GM12872 (cell line): ENCODE data around the gene THEMIS.

Experiments used
- TF ChIP-seq, protein P1 (sequence below): IDR thresholded peaks from 3 replicates; pipeline ENCODE4 v1.5.1; 2011; ENCODE audit warnings: low read depth, mild to moderate bottlenecking, low read length, moderate library complexity; ENCODE audit not compliant: insufficient read depth

The THEMIS gene

DNA sequence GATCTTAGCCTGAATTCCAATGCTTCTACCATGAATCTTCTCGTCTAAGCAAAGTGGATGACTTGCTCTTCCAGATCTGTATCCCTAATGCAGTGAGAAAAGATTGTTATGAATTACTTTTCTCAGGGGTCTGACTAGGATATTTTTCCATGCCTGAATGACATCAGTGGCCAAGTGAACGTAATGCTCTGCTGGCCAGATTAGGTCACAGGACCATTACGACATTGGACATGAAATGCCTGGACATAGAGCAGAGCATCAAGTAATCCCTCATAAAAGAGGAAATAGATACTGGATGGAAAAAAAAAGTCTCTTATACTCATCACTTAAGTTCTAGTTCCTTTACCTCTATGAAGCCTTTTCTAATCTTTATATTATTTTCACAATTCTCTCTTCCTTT is 12.1 kb upstream of the THEMIS start:
- TF ChIP-seq, protein P1, sequence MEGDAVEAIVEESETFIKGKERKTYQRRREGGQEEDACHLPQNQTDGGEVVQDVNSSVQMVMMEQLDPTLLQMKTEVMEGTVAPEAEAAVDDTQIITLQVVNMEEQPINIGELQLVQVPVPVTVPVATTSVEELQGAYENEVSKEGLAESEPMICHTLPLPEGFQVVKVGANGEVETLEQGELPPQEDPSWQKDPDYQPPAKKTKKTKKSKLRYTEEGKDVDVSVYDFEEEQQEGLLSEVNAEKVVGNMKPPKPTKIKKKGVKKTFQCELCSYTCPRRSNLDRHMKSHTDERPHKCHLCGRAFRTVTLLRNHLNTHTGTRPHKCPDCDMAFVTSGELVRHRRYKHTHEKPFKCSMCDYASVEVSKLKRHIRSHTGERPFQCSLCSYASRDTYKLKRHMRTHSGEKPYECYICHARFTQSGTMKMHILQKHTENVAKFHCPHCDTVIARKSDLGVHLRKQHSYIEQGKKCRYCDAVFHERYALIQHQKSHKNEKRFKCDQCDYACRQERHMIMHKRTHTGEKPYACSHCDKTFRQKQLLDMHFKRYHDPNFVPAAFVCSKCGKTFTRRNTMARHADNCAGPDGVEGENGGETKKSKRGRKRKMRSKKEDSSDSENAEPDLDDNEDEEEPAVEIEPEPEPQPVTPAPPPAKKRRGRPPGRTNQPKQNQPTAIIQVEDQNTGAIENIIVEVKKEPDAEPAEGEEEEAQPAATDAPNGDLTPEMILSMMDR = no peak

DNA sequence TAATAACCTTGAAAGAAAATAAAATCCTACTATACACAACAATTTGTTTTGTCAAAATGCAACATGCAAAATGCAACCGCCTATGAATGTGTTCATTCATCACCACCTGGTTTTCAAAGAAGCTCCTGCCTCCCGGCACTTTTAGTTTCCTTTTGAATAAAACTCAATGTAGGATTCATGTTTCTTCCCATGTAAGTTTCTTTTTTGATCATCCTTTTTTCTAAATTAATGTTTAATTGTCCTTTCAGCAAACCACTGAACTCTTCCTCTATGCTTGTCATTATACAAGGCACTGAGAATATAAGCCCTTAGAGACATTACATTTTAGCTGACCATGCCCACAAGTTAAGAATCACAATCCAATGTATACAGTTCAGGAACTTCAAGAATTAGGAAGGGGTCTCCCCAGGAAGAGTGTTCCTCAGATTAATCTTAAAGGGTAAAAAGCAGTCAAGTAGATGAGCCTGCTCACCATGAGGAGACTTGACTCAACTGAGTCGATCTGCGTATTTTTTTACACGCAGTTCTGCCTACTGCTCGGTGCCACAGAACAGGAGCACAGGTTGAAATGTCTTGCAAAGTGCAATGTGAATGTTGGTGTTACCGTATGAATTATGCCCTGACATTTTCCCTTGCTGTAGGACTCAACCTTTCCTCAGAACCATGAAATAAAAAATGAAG is 7.2 kb upstream of the THEMIS start:
- TF ChIP-seq, protein P1 = no peak

DNA sequence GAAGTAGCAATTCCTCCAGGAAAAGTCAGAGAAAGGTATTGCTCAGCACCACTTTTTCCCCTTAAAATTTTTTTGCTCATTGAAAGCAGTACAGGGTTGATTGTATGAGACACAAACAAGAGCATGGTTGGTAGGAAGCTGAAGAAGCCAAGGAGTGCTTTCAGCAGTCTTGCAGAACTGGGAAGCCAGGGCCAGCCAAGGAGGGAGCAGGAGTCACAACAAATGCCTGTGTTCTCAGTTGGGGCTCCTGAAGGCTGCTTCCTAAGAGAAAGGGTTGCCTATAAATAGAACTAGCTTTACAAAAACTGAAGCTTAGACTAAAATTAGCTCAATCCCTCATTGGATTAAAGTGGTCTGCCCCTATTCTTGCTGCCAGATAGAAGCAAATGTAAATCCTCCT is 3.3 kb upstream of the THEMIS start:
- TF ChIP-seq, protein P1 = no peak

DNA sequence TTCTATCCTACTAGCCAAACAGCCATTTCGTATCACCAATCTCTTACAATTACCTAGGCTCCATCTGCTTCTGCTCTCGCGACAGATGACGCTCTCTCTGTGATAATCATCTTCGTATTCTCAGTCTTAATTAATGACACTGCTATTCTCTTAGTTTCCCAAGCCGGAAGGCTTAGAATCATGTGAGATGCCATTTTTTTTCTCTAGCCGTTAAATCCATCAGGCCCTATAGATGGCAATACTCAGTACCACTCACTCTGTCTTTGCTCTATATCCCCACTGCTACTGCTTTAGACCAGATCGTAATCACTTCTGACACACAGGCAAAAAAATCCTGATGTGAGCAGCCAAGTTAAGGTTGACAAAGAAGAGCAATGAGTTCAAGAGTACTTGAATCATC is 2.1 kb upstream of the THEMIS start:
- TF ChIP-seq, protein P1 = no peak

DNA sequence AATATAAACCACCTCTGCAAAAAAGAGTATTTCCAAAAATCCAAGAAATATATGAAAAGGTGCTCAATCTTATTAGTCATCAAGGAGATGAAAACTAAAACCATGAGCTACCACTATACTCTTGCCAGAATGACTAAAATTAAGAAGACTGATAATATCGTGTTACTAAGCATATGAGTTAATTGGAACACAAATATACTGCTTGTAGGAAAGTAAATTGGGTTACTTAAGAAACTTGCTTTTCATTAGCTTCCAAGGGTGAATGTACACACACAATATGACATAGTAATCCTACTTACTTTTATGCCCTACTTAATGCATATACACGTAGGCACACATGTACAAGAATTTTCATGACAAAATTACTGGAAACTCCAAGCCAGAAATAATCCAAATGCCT is 3.4 kb downstream of the THEMIS start:
- TF ChIP-seq, protein P1 = no peak

DNA sequence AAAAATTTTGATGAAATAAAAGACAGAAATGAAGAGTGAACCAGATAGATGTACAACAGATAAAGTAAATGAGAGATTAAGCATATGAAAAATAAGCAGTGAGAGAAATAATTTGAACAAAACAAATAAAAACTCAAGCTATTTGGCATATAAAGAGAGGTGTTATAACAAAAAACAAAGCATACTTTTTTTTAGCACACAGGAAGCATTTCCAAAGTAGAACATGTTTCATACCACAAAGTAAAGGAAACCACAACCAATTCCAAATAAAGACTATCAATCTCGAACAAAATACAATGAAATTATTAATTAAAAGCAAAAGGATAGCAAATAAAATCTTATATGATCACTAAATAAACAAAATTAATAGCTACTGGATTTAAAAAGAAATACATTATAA is 6.8 kb downstream of the THEMIS start:
- TF ChIP-seq, protein P1 = no peak

DNA sequence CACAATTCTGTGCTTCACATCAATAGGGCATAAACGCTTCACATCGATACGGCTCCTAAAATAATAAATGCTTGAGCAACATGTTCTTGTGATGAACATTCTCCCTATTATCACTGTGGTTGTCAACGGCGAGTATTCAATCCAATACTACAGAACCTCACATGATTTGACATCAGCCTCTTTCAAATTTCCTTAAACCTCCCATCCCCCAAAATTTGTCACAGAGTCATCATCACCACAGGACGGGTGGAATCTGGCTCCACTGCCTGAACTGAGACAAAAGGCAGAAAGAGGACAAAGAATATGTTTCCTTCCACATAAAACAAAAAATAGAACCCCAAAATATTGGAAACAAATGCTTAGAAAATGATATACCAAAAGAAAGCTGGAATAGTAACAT is 7.3 kb downstream of the THEMIS start:
- TF ChIP-seq, protein P1 = no peak
